HG02884 (cell line): ENCODE data around the gene NKAIN4.
"Not testable (repeated sequence)": the region's sequence is repeated elsewhere in the genome, so short reads cannot be mapped to it uniquely, and the experiment has no call there.

Experiments used
- ATAC-seq: cut with Tn5 transposase; IDR thresholded peaks from one replicate; pipeline ENCODE4 v1.9.1; 2021; ENCODE audit warnings: mild to moderate bottlenecking, moderate library complexity; ENCODE audit not compliant: unreplicated experiment

The NKAIN4 gene

GRCh38 chr20:63238514-63239125 is 15.6 kb downstream of the NKAIN4 start:
- no peak for ATAC-seq

- no peak for ATAC-seq
Measured at GRCh38 chr20:63238031-63238430, 16.2 kb downstream of the NKAIN4 start.

GRCh38 chr20:63236116-63236837 is 18.0 kb downstream of the NKAIN4 start:
- ATAC-seq = no peak

- no peak for ATAC-seq
Measured at GRCh38 chr20:63235399-63235983, 18.8 kb downstream of the NKAIN4 start, which contains the start of gene BIRC7. Gene BIRC7, plus strand, starts transcription at chr20:63235905. Its CDS starts 192 bp downstream, at chr20:63236097.

- no peak for ATAC-seq
Measured at GRCh38 chr20:63234693-63235398, 19.4 kb downstream of the NKAIN4 start.

GRCh38 chr20:63233924-63234323 is 20.3 kb downstream of the NKAIN4 start:
- no peak for ATAC-seq

- no peak for ATAC-seq
Measured at GRCh38 chr20:63233061-63233344, 21.3 kb downstream of the NKAIN4 start.

- ATAC-seq = no peak
Measured at GRCh38 chr20:63232235-63233060, 21.8 kb downstream of the NKAIN4 start.

GRCh38 chr20:63230800-63231268 is 23.4 kb downstream of the NKAIN4 start:
- no peak for ATAC-seq

GRCh38 chr20:63228806-63229205 is 25.5 kb downstream of the NKAIN4 start:
- ATAC-seq = no peak

GRCh38 chr20:63227260-63227659 is 27.0 kb downstream of the NKAIN4 start:
- ATAC-seq = no peak

GRCh38 chr20:63226042-63226943 is 28.0 kb downstream of the NKAIN4 start:
- ATAC-seq = no peak

- ATAC-seq = no peak
Measured at GRCh38 chr20:63225082-63225454, 29.2 kb downstream of the NKAIN4 start.

- no peak for ATAC-seq
Measured at GRCh38 chr20:63224412-63225081, 29.7 kb downstream of the NKAIN4 start.

- ATAC-seq = no peak
Measured at GRCh38 chr20:63223826-63224207, 30.4 kb downstream of the NKAIN4 start.

GRCh38 chr20:63223121-63223825 is 31.0 kb downstream of the NKAIN4 start:
- ATAC-seq = no peak

GRCh38 chr20:63222541-63222940 is 31.7 kb downstream of the NKAIN4 start:
- ATAC-seq = no peak

- ATAC-seq = not testable (repeated sequence)
Measured at GRCh38 chr20:63221400-63222053, 32.7 kb downstream of the NKAIN4 start.
